ENCODE results near the gene MS4A3.
"Not testable (repeated sequence)": the region's sequence is repeated elsewhere in the genome, so short reads cannot be mapped to it uniquely, and the experiment has no call there.

Gene MS4A3, protein sequence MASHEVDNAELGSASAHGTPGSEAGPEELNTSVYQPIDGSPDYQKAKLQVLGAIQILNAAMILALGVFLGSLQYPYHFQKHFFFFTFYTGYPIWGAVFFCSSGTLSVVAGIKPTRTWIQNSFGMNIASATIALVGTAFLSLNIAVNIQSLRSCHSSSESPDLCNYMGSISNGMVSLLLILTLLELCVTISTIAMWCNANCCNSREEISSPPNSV

DNA sequence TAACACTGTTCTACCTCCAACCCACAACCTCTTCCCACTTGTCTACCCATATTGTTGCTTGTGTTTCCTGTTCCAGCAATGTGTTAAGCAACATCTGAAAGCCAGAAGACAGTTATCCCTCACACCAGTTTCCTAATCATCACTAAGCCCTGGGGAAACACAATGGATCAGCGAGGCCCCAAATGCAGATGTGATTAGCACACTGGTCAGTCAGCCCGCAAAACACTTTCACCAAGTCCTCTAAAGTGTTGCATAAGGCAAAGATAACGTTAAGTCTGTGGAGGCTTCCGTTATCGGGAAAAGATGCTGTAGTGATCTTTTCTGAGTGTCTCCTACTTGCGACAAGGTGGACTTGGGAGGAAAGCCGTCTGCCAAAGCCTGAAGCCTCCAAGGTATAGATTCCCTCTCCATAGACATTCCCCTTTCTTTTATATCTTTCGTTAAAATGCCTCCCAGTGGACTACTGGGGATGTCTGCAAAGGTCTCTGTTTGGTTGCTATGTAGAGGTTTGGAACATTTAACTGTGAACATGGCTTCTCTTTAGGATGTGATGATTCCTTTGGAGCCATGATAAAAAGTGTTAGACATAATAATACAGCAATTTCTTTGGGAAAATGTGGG, at the start of gene MS4A3:
MS4A3 (plus strand) TSS at position 317 of the 621 bp plus-strand sequence. CDS start 4,496 bp downstream, outside the sequence.
- DNase-seq, result no peak

DNA sequence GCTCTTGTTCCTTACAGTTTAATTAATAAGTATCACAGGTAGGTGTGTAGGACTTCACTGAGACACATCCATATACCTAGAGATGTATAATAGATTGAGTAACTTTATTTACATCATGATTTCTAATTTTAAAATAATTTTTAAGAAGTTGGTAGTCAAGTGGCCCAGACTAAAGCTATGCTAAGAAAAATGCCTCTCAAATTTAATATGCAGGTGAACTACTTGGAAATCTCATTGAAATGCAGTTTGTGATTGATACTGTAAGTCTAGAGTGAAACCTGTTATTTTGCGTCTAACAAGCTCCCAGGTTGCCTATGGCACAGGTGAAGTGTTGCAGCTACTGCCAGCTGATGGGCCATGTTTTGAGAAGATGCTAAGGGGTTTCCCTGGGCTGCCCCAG, 39.6 kb upstream of the MS4A3 start, which contains the start of gene OOSP4B:
OOSP4B (plus strand) TSS at position 301 of the 400 bp plus-strand sequence.
- no peak for DNase-seq

DNA sequence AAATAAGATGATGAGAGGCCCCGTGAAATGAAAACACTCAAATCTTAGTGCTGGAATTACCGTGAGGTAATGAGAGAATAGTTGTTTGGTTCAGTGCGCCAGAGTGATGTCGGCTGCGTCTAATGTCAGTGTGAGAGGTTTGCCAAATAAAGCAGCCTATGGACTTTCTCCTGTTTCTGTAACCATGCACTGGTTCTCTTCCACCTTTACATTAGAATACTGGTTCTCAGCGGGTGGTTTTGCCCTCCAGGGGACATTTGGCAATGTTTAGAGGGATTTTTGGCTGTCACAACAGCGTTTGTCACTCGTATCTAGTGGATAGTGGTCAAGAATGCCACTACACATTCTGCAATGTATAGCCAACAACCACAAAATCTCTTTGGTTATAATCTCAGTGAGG, 38.4 kb upstream of the MS4A3 start:
- DNase-seq, result no peak

DNA sequence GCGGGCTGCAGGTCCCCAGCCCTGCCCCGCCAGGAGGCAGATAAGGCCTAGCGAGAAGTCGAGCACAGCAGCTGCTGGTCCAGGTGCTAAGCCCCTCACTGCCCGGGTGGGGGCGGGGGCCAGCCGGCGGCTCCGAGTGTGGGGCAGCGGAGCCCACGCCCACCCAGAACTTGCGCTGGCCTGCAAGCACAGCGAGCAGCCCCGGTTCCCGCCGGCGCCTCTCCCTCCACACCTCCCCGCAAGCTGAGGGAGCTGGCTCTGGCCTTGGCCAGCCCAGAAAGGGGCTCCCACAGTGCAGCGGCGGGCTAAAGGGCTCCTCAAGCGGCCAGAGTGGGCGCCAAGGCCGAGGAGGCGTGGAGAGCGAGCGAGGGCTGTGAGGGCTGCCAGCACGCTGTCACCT, 36.1 kb upstream of the MS4A3 start:
- not testable (repeated sequence) for DNase-seq

DNA sequence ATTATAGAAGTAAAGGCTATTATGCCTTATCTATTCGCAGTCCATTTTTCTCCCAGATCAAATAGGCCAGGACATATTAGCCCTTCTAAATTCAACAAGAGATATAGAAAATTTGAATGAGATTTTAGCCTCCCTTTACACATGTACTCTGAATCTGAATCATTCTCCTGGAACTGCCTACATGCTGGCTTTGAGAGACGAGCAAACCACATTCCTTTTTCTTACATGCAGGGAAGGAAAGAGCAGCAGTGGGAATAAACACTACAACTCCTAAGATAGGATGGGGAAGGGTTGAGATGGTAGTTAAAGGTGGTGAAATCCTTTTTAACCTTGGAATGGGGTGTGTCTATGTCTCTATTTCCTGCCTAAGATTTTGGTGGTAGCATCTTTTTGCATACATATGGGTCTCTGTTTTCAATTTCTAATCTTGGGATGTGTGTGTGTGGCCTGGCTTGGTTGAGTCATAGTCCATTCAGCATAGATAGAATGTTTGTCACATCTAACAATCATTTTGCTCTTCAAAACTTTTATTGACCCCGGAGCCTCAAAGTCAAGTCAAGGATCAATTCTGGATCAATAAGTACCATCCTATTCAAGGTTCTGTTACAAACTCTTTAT, 27.3 kb upstream of the MS4A3 start:
- no peak for DNase-seq

DNA sequence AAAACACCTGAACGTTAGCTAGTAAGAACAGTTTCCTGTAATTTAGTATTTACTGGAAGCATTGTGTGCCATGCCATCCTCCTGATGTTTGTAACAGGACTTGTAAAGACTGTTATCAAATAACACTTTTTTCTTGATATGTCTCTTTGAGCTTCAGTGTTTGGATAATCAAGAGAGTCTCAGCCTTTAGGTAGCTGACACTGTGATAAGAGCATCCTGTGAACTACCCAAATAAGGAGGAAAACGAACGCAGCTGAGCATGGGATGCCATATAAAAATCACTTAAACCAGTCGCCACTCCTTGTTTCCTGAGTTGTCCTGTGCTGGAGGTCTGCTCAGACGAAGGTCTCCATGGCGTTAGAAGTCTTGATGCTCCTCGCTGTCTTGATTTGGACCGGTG, 16.4 kb upstream of the MS4A3 start, which contains the start of gene OOSP2:
OOSP2 (plus strand) TSS at position 301 of the 400 bp plus-strand sequence; CDS start at position 352, 51 bp downstream.
- no peak for DNase-seq

DNA sequence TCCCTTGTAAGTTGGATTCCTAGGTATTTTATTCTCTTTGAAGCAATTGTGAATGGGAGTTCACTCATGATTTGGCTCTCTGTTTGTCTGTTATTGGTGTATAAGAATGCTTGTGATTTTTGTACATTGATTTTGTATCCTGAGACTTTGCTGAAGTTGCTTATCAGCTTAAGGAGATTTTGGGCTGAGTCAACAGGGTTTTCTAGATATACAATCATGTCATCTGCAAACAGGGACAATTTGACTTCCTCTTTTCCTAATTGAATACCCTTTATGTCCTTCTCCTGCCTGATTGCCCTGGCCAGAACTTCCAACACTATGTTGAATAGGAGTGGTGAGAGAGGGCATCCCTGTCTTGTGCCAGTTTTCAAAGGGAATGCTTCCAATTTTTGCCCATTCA, 6.0 kb upstream of the MS4A3 start:
- not testable (repeated sequence) for DNase-seq

DNA sequence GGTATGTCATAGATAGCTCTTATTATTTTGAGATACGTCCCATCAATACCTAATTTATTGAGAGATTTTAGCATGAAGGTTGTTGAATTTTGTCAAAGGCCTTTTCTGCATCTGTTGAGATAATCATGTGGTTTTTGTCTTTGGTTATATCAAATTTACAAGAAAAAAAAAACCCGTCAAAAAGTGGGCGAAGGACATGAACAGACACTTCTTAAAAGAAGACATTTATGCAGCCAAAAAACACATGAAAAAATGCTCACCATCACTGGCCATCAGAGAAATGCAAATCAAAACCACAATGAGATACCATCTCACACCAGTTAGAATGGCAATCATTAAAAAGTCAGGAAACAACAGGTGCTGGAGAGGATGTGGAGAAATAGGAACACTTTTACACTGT, 5.6 kb upstream of the MS4A3 start:
- not testable (repeated sequence) for DNase-seq

DNA sequence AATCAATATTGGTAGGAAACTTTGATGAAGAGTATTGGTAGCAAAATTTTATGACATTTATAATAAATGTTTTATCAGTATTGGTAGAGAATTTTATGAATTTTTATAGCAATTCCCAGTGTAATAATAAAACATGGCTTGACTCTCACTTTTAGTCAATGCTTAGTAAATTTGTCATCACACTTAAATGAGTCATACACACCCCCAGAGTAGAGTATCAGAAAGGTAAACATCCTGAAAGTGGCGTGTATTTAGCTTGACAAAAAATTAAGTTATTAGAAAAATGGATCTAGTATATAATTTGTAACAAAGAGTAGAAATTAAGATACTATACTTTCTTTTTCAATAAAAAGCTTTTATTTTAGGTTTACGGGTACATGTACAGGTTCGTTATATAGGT, 2.6 kb downstream of the MS4A3 start:
- DNase-seq, result no peak

DNA sequence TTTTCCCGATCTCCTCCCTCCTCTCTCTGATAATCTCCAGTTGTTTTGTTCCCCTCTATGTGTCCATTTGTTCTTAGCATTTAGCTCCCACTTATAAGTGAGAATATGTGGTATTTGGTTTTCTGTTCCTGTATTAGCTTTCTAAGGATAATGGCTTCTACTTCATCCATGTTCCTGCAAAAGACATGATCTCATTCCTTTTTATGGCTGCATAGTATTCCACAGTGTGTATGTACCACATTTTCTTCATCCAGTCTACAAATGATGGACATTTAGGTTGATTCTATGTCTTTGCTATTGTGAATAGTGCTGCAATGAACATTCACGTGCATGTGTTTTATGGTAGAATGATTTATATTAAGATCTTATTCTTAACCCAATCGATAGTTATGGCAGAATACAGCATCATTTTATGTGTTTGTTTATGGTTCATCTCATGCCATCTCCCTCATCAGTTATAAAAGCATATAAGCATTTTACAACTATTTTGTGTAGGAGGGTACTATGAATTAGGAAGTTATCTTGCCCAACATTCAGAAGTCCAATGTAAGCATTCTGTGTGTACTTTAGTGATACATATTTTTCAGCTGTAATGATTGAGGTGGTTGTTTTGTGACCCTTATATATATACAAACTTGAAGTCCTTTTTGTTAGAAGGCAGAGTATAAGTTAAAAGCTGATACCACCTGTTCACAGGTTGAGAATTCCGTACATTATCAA, 3.2 kb downstream of the MS4A3 start:
- no peak for DNase-seq

DNA sequence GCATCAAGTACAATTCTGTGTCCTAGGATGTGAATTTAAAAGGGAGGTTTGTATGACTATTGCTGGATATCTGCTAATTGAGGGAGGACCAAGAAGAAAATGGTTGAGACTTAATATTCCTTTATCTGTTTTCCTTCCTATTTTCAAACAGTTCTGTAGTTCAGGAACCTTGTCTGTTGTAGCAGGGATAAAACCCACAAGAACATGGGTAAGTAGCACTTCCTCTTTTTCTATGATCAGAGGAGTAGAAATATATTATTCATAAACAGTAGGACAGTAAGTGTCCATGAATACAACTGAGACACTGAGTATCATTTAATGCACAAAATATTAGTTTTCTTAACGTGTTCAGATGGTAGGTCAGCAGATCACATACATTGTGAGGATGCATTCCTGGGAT, 7.6 kb downstream of the MS4A3 start:
- no peak for DNase-seq

DNA sequence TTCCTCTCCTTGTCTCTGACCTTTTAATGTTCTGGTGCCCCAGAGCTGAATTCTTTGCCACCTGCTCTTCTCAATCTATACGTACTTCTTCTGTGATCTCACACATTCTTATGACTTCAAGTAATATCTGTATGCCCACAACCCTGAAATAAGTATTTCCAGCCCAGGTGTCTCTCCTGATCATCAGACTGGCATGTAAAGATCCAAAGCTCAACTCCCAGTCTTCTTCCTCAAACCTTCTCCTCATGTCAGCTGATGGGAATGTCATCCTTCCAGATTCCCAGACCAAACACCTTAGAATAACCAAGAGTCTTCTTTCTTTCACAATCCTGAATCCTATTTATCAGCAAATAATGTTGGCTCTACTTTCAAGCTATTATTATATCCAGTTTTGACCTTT, 9.3 kb downstream of the MS4A3 start:
- DNase-seq, result no peak

DNA sequence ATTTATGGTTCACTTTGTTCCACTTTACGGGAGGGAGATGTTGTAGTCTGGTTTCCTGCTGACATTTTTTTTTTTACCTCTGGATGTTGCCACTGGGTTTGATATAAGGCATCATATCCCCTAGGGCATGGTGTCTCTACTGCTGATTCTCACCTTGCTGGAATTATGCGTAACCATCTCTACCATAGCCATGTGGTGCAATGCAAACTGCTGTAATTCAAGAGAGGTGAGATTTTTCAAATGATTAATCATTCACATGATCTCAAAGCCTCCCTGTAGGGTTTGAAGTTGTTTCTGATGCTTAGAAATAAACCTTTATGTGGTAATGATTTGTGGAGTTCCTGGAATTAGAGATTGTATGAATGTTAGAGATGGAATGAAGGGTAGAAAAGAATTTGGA, 13.0 kb downstream of the MS4A3 start:
- DNase-seq, result no peak

DNA sequence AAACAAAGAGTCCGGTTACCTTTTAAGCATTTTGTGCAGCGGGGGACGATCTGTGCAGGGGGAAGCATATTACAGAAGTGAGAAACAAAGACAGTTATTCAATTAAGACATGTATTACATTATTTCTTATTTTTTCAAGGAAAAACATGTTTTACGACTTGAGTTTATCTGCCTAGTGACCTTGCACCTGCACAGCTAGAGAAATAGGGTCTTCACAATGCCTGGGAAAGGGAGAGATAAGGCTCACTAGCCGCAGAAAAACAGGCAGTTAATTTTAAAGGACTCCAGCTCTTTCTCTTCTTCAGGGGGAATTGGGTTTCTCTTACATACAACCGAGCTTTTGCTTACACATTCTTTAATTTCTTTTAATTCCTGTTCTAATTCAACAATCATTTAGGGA, 15.2 kb downstream of the MS4A3 start:
- not testable (repeated sequence) for DNase-seq

DNA sequence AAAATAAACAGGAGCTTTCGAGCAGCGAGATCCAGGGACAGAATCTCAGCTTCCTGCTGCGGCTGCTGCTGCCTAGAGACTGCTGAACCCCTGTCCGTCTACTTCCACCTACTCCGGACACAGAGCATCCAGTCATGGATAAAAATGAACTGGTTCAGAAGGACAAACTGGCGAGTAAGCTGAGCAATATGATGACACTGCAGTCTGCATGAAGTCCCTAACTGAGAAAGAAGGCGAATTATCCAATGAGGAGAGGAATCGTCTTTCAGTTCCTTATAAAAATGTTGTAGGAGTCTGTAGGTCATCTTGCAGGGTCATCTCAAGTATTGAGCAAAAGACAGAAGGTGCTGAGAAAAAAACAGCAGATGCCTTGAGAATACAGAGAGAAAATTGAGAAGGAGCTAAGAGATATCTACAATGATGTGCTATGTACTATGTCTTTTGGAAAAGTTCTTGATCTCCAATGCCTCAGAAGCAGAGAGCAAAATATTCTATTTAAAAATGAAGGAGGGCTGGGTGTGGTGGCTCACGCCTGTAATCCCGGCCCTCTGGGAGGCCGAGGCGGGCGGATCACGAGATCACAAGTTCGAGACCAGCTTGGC, 20.9 kb downstream of the MS4A3 start:
- no peak for DNase-seq

DNA sequence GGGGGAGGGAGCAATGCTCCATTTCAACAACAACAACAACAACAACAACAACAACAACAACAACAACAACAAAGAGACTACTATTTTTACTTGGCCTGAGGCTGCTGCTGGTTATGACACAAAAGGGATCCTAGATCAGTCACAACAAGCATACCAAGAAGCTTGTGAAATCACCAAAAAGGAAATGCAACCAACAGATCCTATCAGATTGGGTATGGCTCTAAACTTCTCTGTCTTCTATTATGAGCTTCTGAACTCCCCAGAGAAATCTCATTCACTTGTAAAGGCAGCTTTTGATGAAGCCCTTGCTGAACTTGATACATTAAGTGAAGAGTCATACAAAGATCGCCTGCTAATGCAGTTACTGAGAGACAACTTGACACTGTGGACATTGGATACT, 21.5 kb downstream of the MS4A3 start:
- DNase-seq, result no peak

DNA sequence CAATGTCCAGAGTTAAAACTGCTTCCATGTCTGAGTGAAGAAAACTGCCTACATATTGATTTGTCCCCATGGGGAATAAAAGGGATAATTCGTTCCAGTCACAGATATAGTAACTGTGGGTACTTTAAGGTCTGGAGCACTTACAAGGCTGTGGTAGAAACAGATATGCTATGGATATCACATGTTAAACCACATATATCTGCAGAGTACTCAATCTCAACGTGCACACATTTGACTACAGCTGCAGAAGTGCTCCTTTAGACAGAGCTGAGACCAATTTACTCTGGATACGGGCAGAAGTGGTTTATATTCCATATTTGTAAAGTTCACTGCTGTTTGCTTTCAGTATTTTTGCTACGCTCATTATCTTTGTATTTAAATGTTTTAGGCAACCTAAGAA, 22.3 kb downstream of the MS4A3 start:
- DNase-seq, result no peak

DNA sequence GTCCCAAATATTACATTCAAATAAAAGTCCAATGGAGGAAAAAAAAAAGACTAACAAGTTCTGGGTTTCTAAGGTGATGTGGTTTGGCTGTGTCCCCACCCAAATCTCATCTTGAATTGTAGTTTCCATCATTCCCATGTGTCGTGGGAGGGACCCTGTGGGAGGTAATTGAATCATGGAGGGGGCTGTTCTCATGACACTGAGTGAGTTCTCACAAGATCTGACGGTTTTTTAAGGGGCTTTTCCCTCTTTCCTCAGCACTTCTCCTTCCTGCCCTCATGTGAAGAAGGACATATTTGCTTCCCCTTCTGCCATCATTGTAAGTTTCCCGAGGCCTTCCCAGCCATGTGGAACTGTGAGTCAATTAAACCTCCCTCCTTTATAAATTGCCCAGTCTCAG, 24.1 kb downstream of the MS4A3 start:
- DNase-seq, result no peak

DNA sequence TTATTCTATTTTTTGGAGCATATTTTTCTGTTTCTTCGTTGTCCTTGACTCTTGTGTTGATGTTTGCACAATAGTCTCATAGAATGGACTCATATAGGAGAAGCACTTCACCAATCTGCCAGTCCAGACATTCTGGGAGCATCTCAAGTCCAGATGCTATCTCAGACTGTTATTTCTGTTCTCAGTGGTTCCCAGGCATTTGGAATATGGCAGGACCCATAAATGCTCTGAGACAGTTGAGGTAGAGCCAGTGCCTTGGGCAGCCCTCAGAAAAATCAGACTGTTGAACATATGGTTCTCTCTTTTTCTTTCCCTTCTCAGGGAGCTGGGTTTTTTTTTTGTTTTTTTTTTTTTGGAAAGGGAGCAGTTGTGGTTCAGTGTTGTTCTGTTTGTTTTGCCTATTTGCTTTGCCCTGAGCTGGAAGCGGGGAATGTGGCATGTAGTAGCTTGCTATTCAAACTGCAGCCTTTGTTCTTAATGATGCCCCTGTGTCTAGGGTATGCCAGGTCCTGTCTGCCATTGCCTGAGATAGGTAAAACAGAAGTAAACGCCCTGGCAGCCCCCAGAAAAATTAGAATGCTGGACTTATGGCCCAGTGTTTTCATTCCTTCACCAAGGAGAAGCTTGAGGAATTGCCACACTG, 28.3 kb downstream of the MS4A3 start:
- no peak for DNase-seq

DNA sequence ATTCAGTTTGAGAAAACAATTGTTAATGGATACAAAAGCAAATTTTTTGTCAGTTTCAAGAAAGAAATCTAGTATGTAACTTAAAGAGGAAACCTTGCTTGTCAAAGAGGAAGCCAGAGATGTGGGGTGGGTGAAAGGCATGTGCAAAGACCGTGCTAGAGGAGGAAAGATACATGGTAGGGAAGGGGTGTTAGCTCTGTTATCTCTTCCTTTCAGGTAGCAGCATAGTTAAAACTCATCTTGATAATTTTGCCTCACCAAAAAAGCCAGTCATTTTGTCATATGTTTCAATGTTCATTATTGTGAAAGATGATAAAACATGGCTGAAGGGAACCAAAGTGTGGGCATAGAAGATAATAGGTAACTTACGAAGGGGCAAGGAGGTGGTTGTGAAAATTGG, 29.4 kb downstream of the MS4A3 start:
- no peak for DNase-seq

DNA sequence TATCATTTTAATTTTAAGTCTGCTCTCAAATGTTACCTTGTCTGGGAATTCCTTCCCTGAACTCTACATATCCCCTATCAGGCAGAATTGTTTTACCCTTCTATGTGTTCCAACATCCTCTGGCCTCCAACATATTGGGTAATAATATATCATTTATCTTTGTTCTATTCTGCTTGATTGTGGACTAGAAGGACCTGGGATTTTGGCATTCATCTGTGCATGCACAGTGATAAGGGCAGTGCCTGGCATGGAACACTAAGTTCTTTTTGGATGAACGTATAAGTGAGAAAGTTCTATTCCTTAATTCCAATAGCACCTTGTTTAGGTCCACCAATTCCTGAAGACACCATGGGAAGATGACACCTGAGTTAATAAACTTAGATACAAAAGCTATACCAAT, 30.8 kb downstream of the MS4A3 start:
- DNase-seq, result no peak

DNA sequence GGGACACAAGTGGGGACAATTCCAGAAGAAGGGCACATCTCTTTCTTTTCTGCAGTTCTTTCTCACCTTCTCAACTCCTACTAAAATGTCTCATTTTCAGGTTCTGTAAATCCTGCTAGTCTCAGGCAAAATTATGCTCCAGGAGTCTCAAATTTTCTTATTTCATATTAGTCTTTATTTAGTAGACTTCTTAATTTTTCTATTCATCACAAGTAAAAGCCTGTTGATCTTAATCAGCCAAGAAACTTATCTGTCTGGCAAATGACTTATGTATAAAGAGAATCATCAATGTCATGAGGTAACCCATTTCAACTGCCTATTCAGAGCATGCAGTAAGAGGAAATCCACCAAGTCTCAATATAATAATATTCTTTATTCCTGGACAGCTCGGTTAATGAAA, 31.9 kb downstream of the MS4A3 start, which contains the start of gene MS4A2:
MS4A2 (plus strand) TSS at position 301 of the 400 bp plus-strand sequence. CDS start 102 bp downstream, outside the sequence.
- DNase-seq, result no peak

All from NCI-H2081 (cell line).